GM21619 (cell line): ENCODE data around the gene EID1.

Experiments used
- ATAC-seq: cut with Tn5 transposase; IDR thresholded peaks from one replicate; pipeline ENCODE4 v1.9.1; 2021; ENCODE audit not compliant: unreplicated experiment

Gene EID1

DNA sequence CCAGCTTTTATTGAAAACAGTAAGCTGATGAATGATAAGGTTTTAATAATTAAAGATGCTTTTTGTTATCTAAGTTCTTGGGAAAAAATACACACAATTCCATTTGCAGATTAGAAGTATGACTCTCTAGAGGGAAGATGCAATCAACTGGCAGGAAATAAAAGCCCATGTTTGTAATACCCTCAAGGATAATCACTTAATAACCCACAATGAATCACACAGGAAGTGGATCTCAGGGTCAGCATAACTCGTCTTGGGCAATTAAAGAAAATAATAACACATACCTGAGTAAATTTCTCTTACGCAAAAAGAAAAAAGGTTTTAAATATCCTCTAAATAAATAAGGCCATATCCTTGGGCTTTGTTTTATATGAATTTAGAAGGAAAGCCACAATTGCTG is 9.4 kb upstream of the EID1 start:
- ATAC-seq: no peak

DNA sequence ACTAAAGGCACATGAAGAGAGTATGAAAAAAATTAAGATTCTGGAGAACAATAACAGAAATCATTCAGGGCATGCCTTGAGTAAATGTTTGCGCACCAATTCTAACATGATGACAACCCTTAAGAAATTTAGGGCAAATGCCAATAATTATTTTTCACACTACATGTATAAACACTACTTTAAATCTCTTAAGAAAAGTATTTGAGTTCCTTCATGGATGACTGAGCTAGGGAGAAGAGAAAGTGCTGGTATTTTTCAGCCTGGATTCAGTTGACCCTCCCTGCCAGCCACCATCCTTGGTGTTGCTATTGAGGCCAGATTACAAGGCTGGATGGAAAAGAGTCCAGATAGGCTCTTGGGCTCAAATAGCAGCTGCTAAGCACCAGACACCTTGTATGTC is 8.0 kb upstream of the EID1 start:
- no peak for ATAC-seq

DNA sequence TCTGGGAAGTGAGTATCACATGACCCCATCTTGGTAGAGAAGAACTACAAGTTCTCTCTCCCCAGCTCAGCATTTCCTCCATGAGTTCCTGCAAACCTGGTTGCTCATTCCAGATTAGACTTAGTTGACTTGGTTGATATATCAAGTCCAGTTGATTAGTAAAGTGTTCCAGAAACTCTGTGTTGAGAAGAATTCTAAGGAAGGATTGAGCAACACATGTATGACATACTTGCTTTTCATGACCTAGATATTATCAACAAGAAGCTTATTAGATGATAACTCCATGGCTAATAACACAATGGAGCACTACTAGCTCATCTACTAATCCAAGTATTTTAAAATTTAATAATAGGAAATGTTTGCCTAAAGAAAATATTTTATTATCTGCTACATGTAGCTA is 6.4 kb upstream of the EID1 start:
- ATAC-seq: no peak

DNA sequence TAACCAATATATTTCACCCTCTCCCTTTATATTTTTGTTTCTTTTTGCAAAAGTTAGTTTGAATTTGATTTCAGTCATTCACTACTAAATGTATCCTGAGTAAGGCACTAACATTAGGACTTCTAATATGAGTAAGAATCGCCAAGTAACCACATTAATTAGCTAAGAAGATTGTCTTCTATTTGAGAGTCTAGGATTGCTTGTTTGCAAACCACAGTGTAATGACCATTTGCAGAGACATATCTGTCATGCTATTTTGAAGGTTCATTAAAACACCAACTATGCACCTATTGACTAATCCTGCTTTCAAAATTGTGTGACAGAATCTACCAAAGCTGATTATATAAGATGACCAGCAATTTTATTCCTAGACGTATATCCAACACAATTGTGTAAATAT is 5.3 kb upstream of the EID1 start:
- no peak for ATAC-seq

DNA sequence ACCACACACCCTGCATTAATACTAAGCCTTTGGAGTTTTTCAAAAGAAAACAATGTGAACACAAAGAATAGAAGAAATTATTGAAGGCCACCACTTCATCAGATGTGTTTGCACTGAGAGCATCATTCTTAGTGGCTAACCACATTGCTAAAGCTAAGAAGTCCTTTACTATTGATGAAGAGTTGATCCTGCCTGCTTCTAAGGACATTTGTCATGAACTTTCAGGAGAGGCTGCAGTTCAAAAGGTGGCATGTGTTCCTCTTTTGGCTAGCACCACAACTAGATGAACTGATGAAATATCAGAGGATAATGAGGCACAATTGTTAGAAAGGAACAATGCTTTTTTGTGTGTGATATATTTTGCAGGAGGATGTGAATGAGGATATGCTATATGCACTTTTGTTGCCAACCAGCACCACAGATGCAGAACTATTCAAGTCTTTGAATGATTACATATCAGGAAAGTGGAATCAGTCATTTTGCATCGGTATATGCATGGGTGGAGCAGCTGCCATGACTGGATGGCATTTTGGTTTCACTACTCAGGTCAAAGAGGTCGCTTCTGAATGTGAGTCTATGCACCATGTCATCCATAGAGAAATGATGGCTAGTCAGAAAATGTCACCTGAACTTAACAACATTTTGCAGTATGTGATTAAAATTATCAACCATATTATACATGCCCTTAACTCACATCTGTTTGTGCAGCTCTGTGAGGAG is 2.5 kb upstream of the EID1 start:
- no peak for ATAC-seq

DNA sequence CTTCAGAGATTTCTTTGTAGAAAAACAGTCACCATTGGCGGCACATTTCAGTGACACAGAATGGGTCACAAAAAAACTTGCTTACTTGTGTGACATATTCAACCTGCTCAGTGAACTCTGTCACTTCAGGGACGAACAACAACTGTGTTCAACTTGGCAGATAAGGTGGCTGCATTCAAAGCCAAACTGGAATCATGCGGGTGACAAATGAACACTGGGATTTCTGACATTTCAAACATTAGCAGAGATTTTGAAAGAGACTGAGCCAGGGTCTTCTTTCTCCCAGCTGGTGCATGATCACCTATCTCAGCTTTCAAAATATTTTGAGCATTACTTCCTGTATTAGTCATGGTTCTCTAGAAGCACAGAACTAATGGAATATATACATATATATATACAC is 1.9 kb upstream of the EID1 start:
- ATAC-seq: no peak

DNA sequence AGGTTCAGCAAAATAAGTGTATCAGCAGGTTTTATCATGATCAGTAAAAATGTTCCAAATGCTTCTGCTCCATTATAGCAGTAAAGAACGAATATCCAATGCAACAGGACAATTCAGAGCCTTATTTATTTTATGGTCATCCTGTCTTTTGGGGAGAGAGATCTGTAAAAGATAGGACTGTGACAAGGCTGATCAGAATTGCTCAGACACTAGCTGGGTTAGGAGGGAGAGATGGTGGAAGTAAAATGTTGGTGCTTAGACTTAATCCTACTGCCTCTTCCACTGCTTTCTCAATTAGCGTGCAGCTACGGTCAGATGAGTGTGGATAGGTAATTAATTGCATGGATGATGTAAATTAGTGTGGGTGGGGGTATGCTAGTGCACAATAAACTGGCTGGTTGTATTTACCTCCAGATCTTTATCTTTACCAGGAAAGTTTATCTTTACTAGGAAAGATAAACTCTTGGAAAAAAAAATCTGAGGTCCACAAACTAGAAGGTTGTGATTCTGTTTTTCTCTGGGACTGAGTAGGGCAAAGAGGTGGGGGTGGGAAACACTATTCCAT is 2.2 kb downstream of the EID1 start:
- no peak for ATAC-seq

DNA sequence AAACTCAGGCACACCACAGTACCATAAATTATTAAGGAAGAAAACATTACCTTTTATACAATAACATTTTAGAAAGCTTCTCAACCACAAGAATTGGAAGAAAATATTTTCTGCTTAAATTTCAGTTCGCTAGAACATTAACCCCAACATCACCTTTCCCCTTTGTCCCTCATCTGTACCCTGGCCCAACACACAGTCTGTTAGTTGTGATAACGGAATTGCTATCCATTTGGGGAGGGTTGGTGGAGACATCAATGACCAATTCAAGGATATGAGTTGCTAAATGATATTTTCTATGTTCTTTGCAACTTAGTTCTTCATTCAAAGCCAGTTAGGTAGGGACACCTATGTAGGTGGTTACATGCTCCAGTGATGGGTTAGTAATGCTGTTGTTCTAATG is 5.8 kb downstream of the EID1 start:
- no peak for ATAC-seq

DNA sequence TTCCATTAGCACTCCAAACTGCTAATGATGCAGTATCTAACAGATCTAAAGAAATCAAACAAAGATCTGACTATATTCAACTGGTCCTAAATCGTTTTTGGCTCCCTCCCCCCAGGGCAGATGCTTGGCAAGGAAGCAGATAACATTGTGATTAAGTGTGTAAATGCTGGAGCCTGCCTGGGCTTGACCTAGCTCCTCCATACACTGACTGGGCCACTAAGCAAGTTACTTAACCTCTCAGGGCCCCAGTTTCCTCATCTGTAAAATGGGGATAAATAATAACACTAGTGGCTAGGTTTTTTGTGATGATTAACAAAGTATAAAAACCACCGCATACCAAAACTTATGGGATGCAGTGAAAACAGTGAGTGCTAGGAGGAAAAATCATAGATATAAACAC is 9.2 kb downstream of the EID1 start:
- ATAC-seq: no peak

DNA sequence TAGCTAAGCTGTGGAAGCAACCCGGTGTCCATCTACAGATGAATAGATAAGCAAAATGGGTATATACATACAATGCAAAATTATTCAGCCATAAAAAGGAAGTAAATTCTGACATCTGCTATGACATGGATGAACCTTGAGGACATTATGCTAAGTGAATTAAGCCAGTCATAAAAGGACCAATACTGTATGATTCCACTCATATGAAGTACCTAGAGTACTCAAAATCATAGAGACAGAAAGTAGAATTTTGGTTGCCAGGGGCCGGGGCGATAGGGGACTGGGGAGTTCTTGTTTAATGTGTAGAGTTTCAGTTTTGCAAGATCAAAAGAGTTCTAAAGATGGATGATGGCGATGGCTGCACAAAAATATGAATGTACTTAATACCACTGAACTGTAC is 10.3 kb downstream of the EID1 start:
- no peak for ATAC-seq

DNA sequence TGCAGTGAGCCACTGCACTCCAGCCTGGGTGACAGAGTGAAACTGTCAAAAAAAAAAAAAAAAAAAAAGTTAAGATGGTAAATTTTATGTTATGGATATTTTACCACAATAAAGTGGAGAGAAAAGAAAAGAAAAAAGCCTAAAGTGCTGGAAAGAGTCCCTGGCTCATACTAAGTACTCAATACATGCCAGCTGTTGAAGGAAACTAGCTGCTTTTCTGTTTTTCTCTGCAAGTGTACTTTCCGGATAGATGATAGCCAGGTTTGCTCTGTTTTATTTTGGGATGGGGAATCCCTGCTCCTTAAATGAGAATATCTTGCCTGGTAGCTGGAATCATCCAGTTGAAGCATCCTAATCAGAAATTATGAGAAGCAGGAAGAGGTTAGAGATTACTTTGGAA is 10.9 kb downstream of the EID1 start:
- no peak for ATAC-seq

DNA sequence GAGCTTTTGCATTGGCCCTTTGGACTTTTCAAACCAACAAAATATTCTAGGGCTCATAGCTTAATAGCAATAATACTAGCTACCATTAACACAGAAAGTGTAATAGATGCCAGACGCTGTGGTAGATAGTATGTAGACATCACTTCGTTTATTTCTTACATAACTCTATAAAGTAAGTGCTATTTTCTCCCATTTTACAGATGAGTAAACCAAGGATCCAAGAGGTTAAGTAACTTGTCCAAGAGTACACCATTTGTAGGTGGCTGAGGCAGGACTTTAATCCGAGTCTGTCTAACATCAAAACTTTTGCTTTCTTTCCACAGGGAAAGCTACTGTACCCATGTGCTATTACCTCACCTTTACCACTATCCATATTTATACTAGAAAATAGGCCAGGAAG is 12.0 kb downstream of the EID1 start:
- ATAC-seq: no peak

DNA sequence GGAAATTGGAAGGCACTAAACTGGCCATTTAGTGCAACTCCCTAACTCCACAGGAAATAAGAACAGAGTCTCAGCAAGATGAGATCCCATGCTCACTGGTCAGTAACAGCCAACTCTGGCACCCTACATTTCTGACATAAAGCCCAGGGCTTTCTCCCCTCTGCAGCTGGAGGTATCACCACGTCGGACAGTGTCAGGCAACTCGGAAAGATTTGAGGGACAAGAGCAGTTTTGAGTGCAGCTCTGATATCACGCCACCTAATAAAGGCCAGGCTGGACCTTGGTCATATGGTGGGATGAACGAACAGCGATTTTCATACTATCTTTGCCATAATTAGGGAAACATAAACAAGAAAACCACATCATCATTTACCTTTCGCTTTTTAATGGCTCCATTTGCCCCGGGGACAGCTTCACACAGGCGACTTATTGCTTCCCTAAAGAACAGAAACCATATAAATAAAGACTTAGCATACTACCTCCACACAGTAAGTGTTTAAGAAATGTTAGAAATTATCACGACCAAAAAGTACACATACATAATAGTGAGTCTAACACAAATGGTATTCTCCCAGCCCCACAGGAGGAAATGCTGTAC is 12.5 kb downstream of the EID1 start:
- no peak for ATAC-seq

DNA sequence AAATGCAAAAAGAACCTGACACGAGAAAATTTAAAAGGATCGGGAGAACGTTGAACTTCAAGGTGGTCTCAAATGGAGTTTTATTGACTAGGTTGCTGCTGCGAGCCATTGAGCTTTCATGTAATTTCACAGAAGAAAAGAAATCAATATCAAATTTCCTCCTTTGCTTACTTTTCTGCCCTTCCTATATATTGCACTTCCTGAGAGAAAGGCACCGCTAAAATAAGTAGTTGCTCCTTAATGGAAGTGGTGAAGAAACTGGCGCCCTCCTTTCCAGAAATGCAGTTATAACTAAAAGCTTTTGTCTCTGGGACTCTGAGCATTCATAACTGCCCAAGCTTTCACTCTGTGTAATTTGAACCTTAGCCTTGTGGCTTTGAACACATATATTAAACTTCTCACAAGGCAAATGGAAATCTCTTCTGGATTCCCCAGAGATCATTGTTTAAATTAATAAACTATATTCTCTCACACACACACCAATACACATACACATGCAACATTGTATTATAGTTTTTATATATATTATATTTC is 13.4 kb downstream of the EID1 start:
- ATAC-seq: no peak

DNA sequence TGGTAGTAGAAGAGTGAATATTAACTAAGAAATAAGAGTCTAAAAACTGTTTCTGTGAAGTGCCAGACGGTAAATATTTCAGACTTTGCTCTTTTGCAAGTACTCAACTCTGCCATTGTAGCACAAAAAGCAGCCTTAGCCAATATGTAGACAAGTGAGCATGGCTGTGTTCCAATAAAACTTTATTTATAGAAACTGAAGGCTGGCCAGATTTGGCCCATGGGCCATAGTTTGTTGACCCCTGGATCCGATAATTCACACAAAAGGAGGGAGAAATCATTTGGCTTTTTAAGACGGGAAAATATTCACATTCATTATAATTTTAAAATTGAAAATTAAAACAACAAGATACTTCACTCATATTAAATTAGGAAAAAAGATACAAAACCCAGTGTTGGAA is 15.4 kb downstream of the EID1 start:
- no peak for ATAC-seq

DNA sequence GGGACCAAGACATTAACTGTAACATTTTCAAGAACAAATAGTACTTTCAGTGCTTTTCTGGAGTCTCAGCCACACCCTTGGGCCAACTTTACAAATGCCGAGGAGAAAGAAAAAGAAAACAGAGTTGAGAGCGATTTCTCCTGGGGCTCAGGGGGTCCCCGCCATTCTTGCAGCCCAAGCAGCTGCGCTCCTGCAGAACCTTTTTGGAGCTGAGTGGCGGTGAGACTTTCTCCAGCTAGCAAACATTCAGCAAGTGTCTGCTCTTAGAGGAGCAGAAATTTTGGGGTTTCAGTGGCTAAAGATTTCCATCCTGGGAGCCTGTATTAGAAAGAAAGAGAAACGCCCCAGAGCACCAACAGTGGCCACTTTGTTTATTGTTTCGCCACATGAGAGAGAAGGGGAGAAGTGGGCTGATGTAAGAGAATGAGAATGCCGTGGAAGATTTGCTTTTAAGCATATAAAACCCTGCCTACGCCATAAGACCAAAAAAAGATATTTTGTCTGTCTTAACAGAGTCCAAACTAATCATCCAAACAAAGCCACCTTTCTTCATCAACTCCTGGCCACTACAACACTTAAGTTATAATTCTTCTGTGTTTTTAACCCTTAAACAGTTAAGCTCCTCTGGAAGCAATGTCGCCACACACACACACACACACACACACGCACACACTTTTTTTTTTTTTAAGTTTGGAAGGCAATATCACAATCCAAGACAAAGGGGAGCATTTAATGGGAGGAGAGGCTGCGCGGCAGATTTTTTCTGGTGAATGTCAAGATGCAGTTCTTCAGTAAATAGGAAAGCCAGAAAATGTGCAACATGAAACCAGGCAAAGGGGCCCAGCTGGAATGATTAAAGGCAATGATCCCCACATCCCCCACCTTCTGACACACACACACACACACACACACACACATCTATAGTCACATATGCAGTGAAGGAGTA is 19.2 kb downstream of the EID1 start:
- no peak for ATAC-seq

DNA sequence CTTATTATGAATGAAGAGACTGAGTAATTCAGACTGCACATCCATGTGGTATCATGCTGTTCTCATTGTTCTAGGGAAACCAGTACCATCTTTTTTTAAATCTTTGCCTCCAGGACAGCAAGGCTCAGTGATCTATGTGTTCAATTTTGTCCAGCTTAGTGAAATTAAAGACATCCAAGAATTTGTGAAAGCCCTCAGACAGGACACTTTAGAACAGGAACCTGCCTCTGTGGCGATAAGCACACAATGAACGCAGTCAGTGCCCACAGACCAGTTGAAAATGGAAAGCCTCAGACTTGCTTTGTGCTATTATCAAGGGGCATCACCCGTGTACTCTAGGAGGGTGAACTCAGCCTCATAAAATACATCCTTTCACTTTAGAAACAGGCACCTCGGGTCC is 20.1 kb downstream of the EID1 start:
- no peak for ATAC-seq

DNA sequence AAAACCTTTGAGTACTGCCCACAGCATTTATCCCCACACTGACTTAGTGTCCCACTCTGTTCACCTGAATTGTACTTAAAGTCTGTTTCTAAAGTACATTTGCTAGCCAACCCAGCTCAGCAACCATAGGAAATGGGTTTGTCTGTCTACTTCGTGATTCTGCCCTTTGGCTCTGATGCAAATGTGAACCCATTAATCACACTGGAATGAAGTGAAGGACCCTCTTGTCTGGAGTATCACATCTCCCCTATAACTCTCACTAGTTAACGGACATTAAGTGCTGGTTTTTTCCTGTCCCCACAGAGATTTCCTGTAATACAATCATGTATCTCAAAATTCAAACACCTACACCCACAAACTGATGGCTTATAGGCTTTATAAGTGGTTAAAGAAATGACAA is 20.5 kb downstream of the EID1 start:
- no peak for ATAC-seq

DNA sequence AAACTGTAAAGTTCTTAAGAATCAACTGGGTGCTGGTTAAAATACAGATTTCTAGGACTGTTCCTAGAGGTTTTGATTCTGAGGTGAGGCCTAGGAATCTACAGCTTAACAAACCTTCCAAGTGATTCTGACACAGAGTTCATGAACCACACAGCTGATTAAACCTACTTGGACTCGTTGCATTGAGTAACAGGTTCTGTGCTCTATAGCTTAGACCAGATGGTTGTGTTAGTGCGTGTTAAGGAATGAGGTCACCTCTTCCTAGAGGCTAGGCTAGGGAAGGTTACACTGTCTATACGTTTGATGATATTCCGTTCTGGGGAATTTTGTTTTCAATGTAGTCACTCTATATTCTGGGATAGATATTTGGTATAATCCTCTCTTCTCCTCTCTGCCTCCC is 21.9 kb downstream of the EID1 start:
- ATAC-seq: no peak

DNA sequence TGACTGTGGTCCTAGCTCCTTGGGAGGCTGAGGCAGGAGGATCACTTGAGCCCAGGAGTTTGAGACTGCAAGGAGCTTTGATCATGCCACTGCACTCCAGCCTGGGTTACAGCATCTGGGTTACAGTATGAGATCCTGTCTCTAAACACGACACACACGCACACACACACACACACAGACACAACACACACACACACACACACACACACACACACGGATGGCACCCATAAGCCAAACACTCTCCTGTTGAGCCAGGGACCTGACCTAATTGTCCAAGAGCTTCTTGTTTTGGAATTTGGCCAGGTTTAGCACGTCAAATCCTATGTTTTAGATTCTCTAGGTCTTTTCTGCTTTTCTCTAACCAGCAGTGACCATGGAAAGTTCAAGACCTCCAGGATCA is 26.8 kb downstream of the EID1 start:
- ATAC-seq: no peak

DNA sequence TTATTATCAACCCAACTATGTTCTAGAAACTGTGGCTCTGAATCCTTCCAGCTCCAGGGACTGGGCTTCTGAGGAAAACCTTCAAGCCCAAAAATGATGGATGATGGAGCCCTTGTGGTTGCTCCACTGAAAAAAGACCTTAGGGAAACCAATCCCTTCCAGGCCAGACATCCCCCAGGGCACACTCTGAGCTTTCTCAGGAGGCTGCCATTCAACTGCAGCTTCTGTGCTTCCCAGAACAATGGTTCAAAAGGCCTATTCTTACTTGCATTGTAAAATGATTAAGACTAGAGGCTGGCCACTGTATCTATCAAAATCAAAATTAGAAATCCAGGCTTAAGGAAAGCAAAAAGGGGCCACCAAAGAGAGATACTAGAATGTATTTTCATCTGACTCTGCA is 27.3 kb downstream of the EID1 start:
- no peak for ATAC-seq

DNA sequence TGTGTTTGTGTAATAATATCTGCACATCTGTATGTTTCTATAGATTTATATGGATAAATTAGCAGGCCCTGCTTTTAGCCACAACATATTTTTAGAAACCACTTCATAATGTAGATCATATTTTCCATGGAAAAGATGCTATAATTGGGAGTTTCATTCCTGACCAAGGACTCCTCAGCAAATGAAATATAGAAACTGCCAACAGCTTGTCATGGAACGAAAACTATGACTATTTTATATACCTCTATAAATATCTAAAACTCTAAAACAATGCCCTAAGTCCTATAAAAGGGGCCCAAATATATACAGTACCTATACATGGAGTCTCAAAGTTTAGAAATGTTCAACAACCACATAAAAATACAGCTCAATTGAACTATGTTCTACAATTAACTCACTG is 27.9 kb downstream of the EID1 start:
- no peak for ATAC-seq
